ENCODE results near the gene ALK.

Gene ALK

DNA sequence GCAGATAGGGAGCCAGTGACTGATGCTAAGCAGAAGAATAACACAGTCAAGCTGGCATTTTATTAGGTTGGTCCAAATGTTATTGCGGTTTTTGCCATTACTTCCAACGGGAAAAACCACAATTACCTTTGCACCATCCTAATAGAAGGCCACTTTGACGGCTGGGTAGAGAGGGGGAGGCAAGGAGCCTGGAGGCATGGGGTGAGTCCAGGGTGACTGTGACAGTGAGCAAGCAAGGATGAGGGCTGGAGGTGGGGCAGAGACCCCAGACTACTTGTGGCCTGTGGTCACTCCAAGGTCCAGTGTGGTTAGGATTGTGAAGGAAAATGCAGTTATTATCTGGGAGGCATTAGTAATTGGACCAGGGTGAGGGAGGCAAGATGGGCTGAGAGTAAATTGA is 416.6 kb downstream of the ALK start:
- no peak for TF ChIP-seq CTCF (IDR thresholded peaks at IDR 0.05; ENCODE audit: extremely low read depth, missing control alignments)
- DNase-seq (ENCODE audit: low spot score), result no peak

- DNase-seq (ENCODE audit: low spot score), result no peak
- TF ChIP-seq CTCF (IDR thresholded peaks at IDR 0.05; ENCODE audit: extremely low read depth, missing control alignments), result no peak
These were observed 418.9 kb downstream of the ALK start for GRCh38 chr2:29502460-29502911.

- TF ChIP-seq CTCF (IDR thresholded peaks at IDR 0.05; ENCODE audit: extremely low read depth, missing control alignments), result no peak
- DNase-seq (ENCODE audit: low spot score), result no peak
These were observed 424.0 kb downstream of the ALK start for GRCh38 chr2:29497375-29497774.

- no peak for TF ChIP-seq CTCF (IDR thresholded peaks at IDR 0.05; ENCODE audit: extremely low read depth, missing control alignments)
- no peak for DNase-seq (ENCODE audit: low spot score)
These were observed 425.2 kb downstream of the ALK start for GRCh38 chr2:29496198-29496597.

DNA sequence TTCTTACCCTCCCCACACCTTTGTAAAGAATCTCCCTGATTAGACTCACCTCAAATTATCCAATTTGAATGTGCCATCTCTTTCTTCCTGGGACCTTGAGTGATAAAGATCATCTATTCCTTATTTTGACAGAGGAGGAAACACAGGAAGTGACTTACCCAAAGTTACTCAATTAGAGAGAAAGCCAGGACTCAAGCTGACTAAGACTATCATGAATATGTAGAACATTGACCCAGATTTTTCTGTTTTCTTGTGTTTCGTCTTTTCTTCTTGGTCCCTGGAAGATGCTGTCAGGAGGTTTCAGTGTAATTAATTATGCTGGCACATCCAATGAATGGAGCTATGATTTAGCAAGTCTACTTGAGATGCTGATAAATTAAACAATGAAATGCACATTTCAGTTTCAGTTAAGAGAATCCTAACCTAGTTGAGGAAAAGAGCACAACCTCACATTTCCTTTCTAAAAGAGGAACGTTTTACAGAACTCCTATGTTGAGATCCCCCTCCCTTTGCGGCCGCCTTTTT is 425.8 kb downstream of the ALK start:
- DNase-seq (ENCODE audit: low spot score), result no peak
- TF ChIP-seq CTCF (IDR thresholded peaks at IDR 0.05; ENCODE audit: extremely low read depth, missing control alignments), result no peak

DNA sequence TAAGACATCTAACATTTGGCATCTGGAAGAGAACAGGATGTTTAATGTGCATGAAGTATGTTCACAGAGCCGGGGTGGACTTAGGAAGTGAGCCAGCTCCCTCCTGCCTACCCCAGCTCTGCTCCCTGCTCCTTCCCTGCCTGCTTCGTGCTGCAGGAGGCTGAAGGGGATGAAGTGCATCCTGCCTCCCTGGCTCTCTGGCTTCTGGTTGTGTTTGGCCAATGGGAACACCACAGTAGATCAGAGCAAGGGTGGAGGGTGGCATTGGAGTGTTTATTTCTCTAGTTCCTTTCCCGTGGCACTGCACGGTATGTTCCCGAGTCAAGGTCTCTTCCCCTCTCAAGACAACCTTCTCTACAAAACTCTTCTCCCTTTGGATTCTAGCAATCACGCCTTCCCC is 426.3 kb downstream of the ALK start:
- no peak for TF ChIP-seq CTCF (IDR thresholded peaks at IDR 0.05; ENCODE audit: extremely low read depth, missing control alignments)
- no peak for DNase-seq (ENCODE audit: low spot score)

- TF ChIP-seq CTCF (IDR thresholded peaks at IDR 0.05; ENCODE audit: extremely low read depth, missing control alignments), result no peak
These were observed 428.7 kb downstream of the ALK start for GRCh38 chr2:29492701-29493100.

More at GRCh38 chr2:29492701-29493100, 428.7 kb downstream of the ALK start:
- no peak for DNase-seq (ENCODE audit: low spot score)

Measured in GM20000 (cell line).